Right lobe of liver (tissue), 6 donors: Measurements from ENCODE around the gene TPGS2. TPM values are rescaled to one million over a fixed set of nuclear protein-coding genes. Genes with fewer than 3 reads are reported as not detected.
A peak's percentile ranks its signal among the peaks of the same experiment; 100 is the strongest.

Experiments used
- ATAC-seq, 4 donors: fragments of 200-7000 bp; cut with Tn5 transposase; one replicate each; pipeline ENCODE4 v1.9.1; 2020; ENCODE audit warnings: mild to moderate bottlenecking in 4 of 4, moderate library complexity in 4 of 4
- DNase-seq, 3 donors: peaks; one replicate each; pipeline ENCODE4 v3.0.0-alpha.2; 2020
- H3K27ac ChIP-seq, 3 donors: fragments of 200-600 bp; one replicate each; pipeline ENCODE4 v1.8.0; 2022
- H3K27me3 ChIP-seq, 2 donors: fragments of 200-600 bp; one replicate each; pipeline ENCODE4 v1.8.0; 2022
- H3K36me3 ChIP-seq, 4 donors: fragments of 200-600 bp; sonication (generic) in 1 of 4; one replicate each; pipeline versions ENCODE4 v1.5.1 to v1.8.0; 2017 to 2022; ENCODE audit warnings: control low read depth in 1 of 4
- H3K4me1 ChIP-seq, 4 donors: fragments of 200-600 bp; sonication (generic) in 1 of 4; one replicate each; pipeline versions ENCODE4 v1.5.1 to v1.8.0; 2017 to 2022; ENCODE audit warnings: control low read depth in 1 of 4
- H3K4me3 ChIP-seq, 3 donors: fragments of 200-600 bp; one replicate each; pipeline ENCODE4 v1.8.0; 2022
- H3K9me3 ChIP-seq, 4 donors: fragments of 200-600 bp; sonication (generic) in 1 of 4; one replicate each; pipeline versions ENCODE4 v1.5.1 to v1.8.0; 2017 to 2022; ENCODE audit warnings: control low read depth in 1 of 4
- CTCF ChIP-seq, 4 donors: fragments of 200-600 bp in 3 of 4; fragments of 450-650 bp in 1 of 4; IDR thresholded peaks; one replicate each; pipeline versions ENCODE4 v1.5.1 to v1.8.0; 2016 to 2022; ENCODE audit warnings: antibody characterized with exemption in 4 of 4, mild to moderate bottlenecking in 2 of 4
- POLR2A ChIP-seq: fragments of 450-650 bp; IDR thresholded peaks from one replicate; pipeline ENCODE4 v1.6.1; 2017; ENCODE audit warnings: antibody characterized with exemption, mild to moderate bottlenecking
- WGBS: methylation state at CpG from one replicate; pipeline ENCODE4 v1.1.6; 2018; ENCODE audit warnings: low coverage, low lambda C conversion rate; ENCODE audit not compliant: insufficient coverage; ENCODE audit errors: missing lambda C conversion rate; 5-methylcytosine and 5-hydroxymethylcytosine counted together
- intact Hi-C, 2 donors: fragments of 100-400 bp; cut with DNase I; formaldehyde crosslinking; loops; one replicate each; pipeline versions ENCODE4 v1.11.2 to v1.14.1; 2022
- total RNA-seq, 6 experiments: library from RNA; depleted of rRNA in 2 of 6; stranded (reverse); fragments of >200 nt in 2 of 6; fragmentation: NEBNext Ultra II Directional in 3 of 6; extraction: Animal tissue kit (Norgen Biotek cat#: 25700) in 3 of 6; gene quantifications; one replicate each; pipeline versions ENCODE4 v1.1.0 to v1.2.4, GENCODE V29; 2016 to 2023
- donor health status: DM: no; HTN: yes; CAD: no.
- donor health status: DM: no; HTN: no; CAD: no.
- donor health status: DM: no; HTN: no; CAD: no.
- donor health status: DM: no; HTN: yes; CAD: no.
- donor health status: DM: no; HTN: yes; CAD: no.

TPGS2 gene
- total RNA-seq, 6 experiments from 2014 or later = 14.0 to 56.2 (median 23.1) TPM

GRCh38 chr18:36862182-36862581 is 33.4 kb upstream of the TPGS2 start:
- intact Hi-C loops = no loop called here
- Histone ChIP-seq H3K27me3 (no peaks in the 10 kb centered on the region), H3K27ac (no peak overlapping the region), H3K4me1 (no peaks in the 10 kb centered on the region), H3K9me3 (no peaks in the 10 kb centered on the region), H3K4me3 (no peak overlapping the region), H3K36me3 (no peaks in the 10 kb centered on the region)
- TF ChIP-seq CTCF (IDR thresholded peaks at IDR 0.05) (no peak), POLR2A (no peak)
- ATAC-seq (no peak), DNase-seq (no peak)
- WGBS = 94% methylated on average over 1 of the region's 1 CpG

GRCh38 chr18:36856815-36857214 is 28.0 kb upstream of the TPGS2 start:
- H3K27me3 ChIP-seq = no peaks in the 10 kb centered on the region
- ATAC-seq = peak in 3 of 4 donors; percentile 15 to 36 (median 35)
- no peaks in the 10 kb centered on the region for H3K36me3 ChIP-seq
- H3K27ac ChIP-seq = no peak overlapping the region
- intact Hi-C loops = no loop called here
- H3K9me3 ChIP-seq = no peaks in the 10 kb centered on the region
- DNase-seq = no peak
- no peak overlapping the region for H3K4me3 ChIP-seq
- no CpG with 5 or more reads among the region's 1 CpG for WGBS
- H3K4me1 ChIP-seq = no peaks in the 10 kb centered on the region
- TF ChIP-seq CTCF (IDR thresholded peaks at IDR 0.05) (no peak), POLR2A (no peak)

- 73% methylated on average over 2 of the region's 2 CpGs for WGBS
- intact Hi-C loops = no loop called here
- Histone ChIP-seq H3K27ac (no peak overlapping the region), H3K4me3 (no peak overlapping the region), H3K36me3 (no peaks in the 10 kb centered on the region), H3K9me3 (no peaks in the 10 kb centered on the region), H3K4me1 (no peaks in the 10 kb centered on the region), H3K27me3 (no peaks in the 10 kb centered on the region)
- ATAC-seq (no peak), DNase-seq (no peak)
- TF ChIP-seq CTCF (IDR thresholded peaks at IDR 0.05) = no peak
- no peak for TF ChIP-seq POLR2A
Observed at GRCh38 chr18:36851202-36851590, 22.4 kb upstream of the TPGS2 start.

GRCh38 chr18:36850527-36851201 is 21.9 kb upstream of the TPGS2 start:
- Histone ChIP-seq H3K4me3 (no peak overlapping the region), H3K36me3 (no peaks in the 10 kb centered on the region), H3K9me3 (no peaks in the 10 kb centered on the region), H3K27me3 (no peaks in the 10 kb centered on the region), H3K27ac (no peak overlapping the region), H3K4me1 (no peaks in the 10 kb centered on the region)
- no peak for DNase-seq
- WGBS = 46% methylated on average over 1 of the region's 1 CpG
- intact Hi-C loops = no loop called here
- ATAC-seq = peak in 1 of 4 donors; percentile 57
- TF ChIP-seq POLR2A = no peak
- TF ChIP-seq CTCF (IDR thresholded peaks at IDR 0.05) = no peak
